Measurements from ENCODE around the gene ABHD17C.
A peak's percentile ranks its signal among the peaks of the same experiment; 100 is the strongest.

The ABHD17C gene

GRCh38 chr15:80790236-80790635 lies 95.1 kb downstream of the ABHD17C start:
- no peak for DNase-seq

DNA sequence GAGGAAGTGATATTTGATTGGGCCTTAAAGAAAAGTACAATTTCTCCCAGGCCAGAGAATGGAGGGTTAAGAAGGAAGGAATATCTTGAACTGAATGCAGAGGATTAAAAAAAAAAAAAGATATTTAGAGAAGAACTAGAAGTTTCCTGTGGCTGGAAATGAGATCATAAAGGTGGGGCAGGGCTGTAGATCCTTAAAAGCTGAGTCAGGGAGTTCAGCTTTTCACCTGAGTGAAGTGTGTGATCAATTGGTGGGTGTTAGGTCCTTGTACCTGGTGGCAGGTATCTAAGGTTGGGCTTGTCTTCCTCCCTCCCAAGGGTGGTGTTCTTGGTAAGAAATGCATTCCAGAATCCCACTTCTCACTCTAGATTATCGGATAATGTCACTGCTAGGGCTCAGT lies 95.9 kb downstream of the ABHD17C start:
- no peak for DNase-seq

DNA sequence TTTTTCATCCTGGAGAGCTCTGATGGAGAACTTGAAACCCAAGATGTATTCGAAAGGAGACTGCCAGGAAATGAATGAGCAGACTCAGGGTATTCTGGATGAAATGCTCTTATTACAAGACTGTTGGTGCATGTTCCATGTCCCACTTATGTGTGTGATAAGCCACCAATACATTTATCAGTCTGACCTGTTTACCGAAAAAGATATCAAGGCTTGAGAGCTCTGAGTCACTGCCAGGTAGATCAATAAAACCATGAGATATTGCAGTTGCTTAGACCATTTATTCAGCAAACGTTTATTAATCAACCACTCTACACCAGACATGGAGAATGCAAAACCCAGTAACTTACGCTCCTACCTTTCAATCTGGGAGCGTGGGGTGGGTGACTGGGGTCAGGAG lies 101.3 kb downstream of the ABHD17C start:
- no peak for DNase-seq

GRCh38 chr15:80798911-80799310 lies 103.8 kb downstream of the ABHD17C start:
- DNase-seq = no peak

GRCh38 chr15:80800067-80800466 lies 105.0 kb downstream of the ABHD17C start:
- DNase-seq = no peak

- DNase-seq = no peak
Observed at GRCh38 chr15:80801891-80802680, 107.0 kb downstream of the ABHD17C start.

GRCh38 chr15:80803580-80804525 lies 108.7 kb downstream of the ABHD17C start:
- DNase-seq = peak; percentile 36 to 45

DNA sequence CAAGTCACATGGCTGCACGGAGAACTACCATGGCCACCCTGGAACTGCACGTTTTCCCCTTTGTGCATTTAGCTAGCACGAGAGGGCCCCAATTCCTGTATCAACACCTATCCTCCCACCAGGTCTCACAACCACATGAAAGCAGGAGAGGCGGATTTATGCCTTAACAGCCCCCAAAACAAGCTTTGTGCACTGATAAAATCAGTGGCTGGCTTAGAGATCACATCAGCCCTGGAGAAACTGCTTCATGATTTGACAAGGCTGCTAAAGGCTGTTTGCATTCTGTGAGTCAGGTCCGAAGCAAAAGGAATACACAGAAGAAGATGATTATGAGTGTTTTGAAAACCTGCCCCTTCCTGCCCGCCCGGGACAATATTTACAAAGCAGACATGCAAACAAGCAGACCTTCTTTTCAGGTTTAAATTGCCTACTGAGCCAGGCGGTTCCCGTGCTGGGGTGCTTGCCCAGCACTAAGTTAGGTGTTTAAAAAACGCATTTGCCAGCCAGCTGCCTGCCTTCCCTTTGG lies 109.9 kb downstream of the ABHD17C start:
- DNase-seq = peak; percentile 25 to 32

Data from stimulated activated CD4-positive, alpha-beta T cell treated with anti-CD3 and anti-CD28 coated beads, Interleukin-2, amount 100 ng/mL, for 24 hours (primary cell).